Activated T-cell treated with anti-CD3 and anti-CD28 coated beads, Interleukin-2, amount 50 U/mL, for 24 hours (primary cell): ENCODE results near the gene PNKD.

Source experiments
- DNase-seq: peaks from one replicate; pipeline ENCODE4 v3.0.0-alpha.2; 2020
- H3K27ac Mint-ChIP-seq: 2 replicates; pipeline ENCODE4 v1.8.0; 2020; ENCODE audit warnings: mild to moderate bottlenecking, mixed read lengths
- H3K27me3 Mint-ChIP-seq: 2 replicates; pipeline ENCODE4 v1.8.0; 2020; ENCODE audit warnings: mixed read lengths
- H3K36me3 Mint-ChIP-seq: 2 replicates; pipeline ENCODE4 v1.8.0; 2020; ENCODE audit warnings: low read depth, mixed read lengths
- H3K4me1 Mint-ChIP-seq: 2 replicates; pipeline ENCODE4 v1.8.0; 2020; ENCODE audit warnings: low read depth, mixed read lengths
- H3K4me3 Mint-ChIP-seq: 2 replicates; pipeline ENCODE4 v1.8.0; 2020; ENCODE audit warnings: mild to moderate bottlenecking, moderate library complexity, mixed read lengths
- H3K9me3 Mint-ChIP-seq: 2 replicates; pipeline ENCODE4 v1.8.0; 2020; ENCODE audit warnings: mixed read lengths

PNKD gene

GRCh38 chr2:218322768-218323525 is 52.6 kb downstream of the PNKD start:
- Mint-ChIP-seq H3K27ac (no peak overlapping the region), H3K36me3 (no peaks in the 10 kb centered on the region), H3K27me3 (peaks cover 10% of the 10 kb centered on the region), H3K4me3 (peak overlapping the region; percentile 80), H3K9me3 (no peaks in the 10 kb centered on the region), H3K4me1 (peaks cover 39% of the 10 kb centered on the region)
- DNase-seq: peak; percentile 79

DNA sequence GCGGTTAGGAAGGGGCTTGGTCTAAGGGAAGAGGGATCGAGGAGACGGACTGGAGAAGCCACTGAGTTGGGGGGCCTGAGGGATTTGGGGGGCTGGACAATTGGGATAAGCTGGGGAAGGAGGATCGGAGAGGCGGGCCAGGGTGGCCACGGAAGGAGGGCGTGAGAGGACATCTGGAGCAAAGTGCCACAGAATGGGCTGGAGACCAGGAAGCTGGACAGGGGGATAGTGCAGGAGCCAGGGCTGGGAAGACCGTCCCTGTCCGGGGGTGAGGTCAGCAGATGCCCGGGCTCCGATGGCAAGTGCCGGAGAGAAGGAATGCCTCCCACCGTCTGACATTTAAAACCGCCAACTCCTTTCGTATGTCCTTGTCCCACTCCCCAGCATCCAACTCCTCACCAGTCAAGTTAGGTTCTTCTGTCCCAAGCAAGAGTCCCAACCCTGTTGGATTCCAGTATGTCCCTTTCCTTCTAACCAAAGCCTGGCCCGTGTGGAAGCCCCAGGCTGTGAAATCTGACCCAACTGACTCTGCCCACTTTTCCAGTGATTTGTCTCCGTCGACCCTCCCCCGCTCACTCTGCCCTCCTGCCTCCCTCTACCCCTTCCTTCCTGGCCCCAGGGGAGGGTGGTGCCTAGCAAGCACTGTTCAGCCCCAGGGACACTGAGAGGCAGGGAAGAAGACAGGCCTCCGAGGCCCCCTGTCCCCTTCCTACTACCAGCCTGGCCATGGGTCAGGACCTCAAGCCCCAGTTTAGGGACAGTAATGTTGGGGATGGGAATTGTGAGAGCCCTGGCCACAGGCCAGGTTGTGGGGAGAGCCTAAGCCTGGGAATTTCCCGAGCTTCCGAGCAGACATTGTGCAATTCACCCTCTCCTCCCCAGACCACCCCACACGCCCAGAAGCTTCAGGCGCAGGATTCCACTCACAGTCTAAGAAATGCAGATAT is 53.5 kb downstream of the PNKD start:
- Mint-ChIP-seq H3K36me3 (no peaks in the 10 kb centered on the region), H3K27ac (peak overlapping the region; percentile 55), H3K27me3 (peaks cover 10% of the 10 kb centered on the region), H3K4me3 (peak overlapping the region; percentile 80), H3K9me3 (no peaks in the 10 kb centered on the region), H3K4me1 (peaks cover 34% of the 10 kb centered on the region)
- DNase-seq: no peak

GRCh38 chr2:218325566-218326160 is 55.3 kb downstream of the PNKD start:
- Mint-ChIP-seq H3K36me3 (no peaks in the 10 kb centered on the region), H3K4me3 (no peak overlapping the region), H3K27me3 (peaks cover 10% of the 10 kb centered on the region), H3K9me3 (no peaks in the 10 kb centered on the region), H3K4me1 (peaks cover 34% of the 10 kb centered on the region), H3K27ac (no peak overlapping the region)
- no peak for DNase-seq

- peaks cover 30% of the 10 kb centered on the region for H3K4me1 Mint-ChIP-seq
- no peak for DNase-seq
- no peak overlapping the region for H3K4me3 Mint-ChIP-seq
- H3K27me3 Mint-ChIP-seq: peaks cover 10% of the 10 kb centered on the region
- H3K27ac Mint-ChIP-seq: no peak overlapping the region
- no peaks in the 10 kb centered on the region for H3K9me3 Mint-ChIP-seq
- H3K36me3 Mint-ChIP-seq: no peaks in the 10 kb centered on the region
Observed at GRCh38 chr2:218326315-218326714, 56.0 kb downstream of the PNKD start.

DNA sequence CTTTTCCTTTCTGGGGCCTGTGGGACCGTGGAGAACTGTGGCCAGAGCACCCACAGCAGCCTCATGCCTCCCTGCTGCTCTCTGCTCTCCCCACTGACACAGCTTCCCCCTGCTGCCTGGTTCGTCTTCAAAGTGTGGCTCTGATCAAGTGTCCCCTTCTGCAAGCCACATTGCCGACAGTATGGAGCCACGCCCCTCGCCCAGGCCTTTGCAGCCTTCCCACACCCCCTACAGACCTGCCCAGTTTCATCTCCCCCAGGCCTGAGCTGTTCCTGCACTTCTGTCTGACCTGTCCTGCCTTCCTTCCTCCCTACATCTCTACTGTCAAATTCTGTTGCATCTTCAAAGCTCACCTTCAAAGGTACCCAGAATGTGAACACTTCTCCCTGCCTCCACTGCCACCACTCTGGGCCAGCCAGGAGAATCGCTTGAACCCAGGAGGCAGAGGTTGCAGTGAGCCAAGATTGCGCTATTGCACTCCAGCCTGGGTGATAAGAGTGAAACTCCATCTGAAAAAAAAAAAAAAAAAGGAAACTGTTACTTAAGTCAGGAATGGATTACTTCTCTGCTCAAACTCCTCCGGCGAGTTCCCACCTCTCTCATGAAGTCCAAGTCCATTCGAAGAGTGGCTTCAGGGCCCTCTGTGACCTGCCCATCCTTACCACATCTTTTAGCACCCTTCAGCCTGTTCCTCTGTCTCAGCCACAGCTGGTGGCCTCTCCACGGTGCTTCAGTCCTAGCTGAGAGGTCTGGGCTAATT is 57.3 kb downstream of the PNKD start:
- no peak overlapping the region for H3K27ac Mint-ChIP-seq
- DNase-seq: no peak
- peaks cover 27% of the 10 kb centered on the region for H3K4me1 Mint-ChIP-seq
- no peaks in the 10 kb centered on the region for H3K9me3 Mint-ChIP-seq
- peaks cover 10% of the 10 kb centered on the region for H3K27me3 Mint-ChIP-seq
- H3K36me3 Mint-ChIP-seq: no peaks in the 10 kb centered on the region
- no peak overlapping the region for H3K4me3 Mint-ChIP-seq

DNA sequence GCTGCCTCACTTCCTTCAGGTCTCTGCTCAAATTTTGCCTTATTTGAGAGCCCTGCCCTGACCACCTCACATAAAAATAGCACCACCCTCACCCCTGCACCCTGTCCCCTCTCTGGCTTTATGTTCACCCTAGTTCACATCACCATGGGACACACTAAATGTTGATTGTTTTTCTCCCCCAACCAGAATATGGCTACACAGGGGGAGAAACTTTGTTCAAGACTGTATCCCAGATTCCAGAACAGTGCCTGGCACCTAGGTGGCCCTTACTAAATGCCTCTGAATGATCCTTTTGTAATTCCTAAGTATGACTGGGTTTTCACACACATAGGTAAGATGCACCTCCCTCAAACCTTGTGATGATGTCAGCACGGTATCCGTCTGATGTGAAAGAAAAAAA is 58.0 kb downstream of the PNKD start:
- DNase-seq: no peak
- Mint-ChIP-seq H3K27ac (no peak overlapping the region), H3K36me3 (no peaks in the 10 kb centered on the region), H3K27me3 (peaks cover 10% of the 10 kb centered on the region), H3K4me3 (no peak overlapping the region), H3K4me1 (peaks cover 26% of the 10 kb centered on the region), H3K9me3 (no peaks in the 10 kb centered on the region)

DNA sequence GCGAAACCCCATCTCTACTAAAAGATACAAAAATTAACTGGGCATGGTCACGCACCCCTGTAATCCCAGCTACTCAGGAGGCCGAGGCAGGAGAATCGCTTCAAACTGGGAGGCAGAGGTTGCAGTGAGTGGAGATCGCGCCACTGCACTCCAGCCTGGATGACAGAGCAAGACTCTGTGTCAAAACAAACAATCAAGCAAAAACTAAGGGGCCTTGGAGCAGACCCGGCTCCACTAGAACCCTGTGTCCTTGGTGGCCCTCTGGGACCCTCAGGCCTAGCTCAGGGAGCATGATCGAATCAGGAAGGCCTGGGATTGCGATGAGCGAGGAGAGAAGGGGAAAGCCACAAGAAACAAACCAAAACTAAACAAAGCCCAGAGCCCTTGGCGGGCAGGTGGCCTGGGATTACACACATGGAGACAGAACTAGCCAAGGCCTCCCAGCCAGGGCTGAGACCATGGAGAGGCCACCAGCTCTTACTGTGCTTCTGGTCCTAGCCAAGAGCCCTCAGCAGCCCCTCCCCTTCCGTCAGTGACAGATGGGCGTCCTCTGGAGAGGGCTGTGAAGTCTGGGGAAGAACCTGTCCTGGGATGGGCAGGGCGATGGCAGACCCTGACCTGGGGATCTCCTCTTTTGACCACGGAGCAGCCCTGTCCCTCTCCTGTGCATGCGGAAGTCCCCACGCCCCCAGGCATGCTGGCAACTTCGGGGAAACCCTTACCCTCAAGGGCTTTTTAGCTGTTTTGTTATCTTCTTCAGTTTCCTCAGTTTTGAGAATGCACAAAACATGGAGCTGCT is 58.9 kb downstream of the PNKD start:
- DNase-seq: no peak
- no peaks in the 10 kb centered on the region for H3K9me3 Mint-ChIP-seq
- H3K4me3 Mint-ChIP-seq: no peak overlapping the region
- H3K4me1 Mint-ChIP-seq: peaks cover 17% of the 10 kb centered on the region
- no peak overlapping the region for H3K27ac Mint-ChIP-seq
- peaks cover 1% of the 10 kb centered on the region for H3K27me3 Mint-ChIP-seq
- H3K36me3 Mint-ChIP-seq: no peaks in the 10 kb centered on the region

DNA sequence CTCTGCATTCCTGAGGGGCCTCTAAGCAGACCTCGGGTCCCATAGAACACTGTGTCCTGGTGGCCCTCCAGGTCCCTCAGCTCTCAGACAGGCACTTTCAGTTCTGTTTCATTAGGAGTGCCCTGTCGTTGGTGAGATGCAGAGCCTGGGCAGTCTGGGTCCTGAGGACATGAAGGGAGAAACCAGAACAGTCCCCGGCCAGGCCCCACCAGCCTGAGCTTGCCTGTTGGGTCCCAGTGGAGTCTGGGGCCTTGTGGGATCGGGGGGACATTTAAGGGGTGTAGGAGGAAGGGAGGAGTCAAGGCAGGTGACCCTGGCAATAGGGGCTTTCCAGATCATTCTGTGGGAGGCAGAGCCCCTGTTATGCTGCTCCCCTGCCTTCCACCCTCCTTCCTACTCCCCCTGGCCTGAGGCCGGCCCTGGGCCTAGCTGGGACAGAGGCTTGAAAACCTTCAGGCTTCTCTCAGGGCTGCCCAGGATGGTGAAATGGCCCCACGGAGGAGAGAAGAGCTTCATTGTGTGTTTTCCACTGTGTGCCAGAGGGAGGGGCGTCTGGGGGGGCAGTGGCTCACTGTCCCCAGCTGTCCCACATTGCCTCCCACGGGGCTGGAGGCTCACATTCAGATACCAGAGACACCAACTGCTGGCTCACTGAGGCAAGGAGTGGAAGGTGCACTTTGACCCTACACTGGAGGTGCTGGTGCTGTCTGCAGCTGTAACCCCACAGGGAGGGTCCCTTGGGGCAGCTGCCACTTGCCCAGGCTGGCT is 59.7 kb downstream of the PNKD start:
- Mint-ChIP-seq H3K9me3 (no peaks in the 10 kb centered on the region), H3K4me3 (no peak overlapping the region), H3K27ac (no peak overlapping the region), H3K27me3 (no peaks in the 10 kb centered on the region), H3K36me3 (no peaks in the 10 kb centered on the region), H3K4me1 (peaks cover 14% of the 10 kb centered on the region)
- DNase-seq: no peak

GRCh38 chr2:218331745-218332144 is 61.4 kb downstream of the PNKD start:
- Mint-ChIP-seq H3K36me3 (no peaks in the 10 kb centered on the region), H3K27ac (no peak overlapping the region)

GRCh38 chr2:218332288-218332687 is 62.0 kb downstream of the PNKD start:
- Mint-ChIP-seq H3K4me3 (no peak overlapping the region), H3K4me1 (no peaks in the 10 kb centered on the region)

More at GRCh38 chr2:218331745-218332144, 61.4 kb downstream of the PNKD start:
- H3K27me3 Mint-ChIP-seq: no peaks in the 10 kb centered on the region
- H3K4me1 Mint-ChIP-seq: peaks cover 1% of the 10 kb centered on the region
- H3K9me3 Mint-ChIP-seq: no peaks in the 10 kb centered on the region
- DNase-seq: no peak
- no peak overlapping the region for H3K4me3 Mint-ChIP-seq

DNA sequence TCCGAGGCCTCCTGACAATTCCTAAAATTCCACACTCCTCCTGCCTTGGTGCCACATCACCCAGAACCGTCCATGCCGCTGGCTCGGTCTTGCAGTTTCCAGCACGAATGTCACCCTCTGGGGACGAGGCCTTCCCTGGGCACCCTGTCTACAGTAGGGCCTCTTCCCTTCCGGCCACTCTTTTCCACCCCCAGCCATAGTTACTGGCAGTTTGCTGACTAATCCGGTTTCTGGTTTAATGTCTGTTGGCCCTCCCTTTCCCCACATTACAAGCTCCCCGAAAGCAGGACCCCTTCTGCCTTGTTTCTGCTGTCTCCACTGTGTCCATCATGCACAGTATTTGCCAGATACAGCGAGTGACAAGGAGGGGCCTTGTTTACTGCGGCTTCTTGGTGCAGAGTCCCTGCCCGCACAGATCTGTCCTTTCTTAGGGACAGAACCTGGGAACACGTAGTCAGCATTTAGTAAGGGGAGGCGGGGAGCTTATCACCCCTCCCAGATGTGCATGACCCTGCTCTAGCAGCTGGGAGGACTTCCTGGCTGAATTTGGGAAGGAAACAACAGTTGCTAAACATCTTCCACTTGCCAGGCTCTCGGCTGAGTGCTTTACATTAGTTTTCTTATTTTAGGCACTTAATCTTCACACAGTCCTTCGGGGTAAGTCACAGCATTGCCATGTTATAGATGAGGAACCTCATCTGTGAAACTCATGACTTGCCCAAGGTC is 62.8 kb downstream of the PNKD start:
- H3K4me3 Mint-ChIP-seq: no peak overlapping the region
- H3K36me3 Mint-ChIP-seq: no peaks in the 10 kb centered on the region
- no peak overlapping the region for H3K27ac Mint-ChIP-seq
- no peak for DNase-seq
- H3K9me3 Mint-ChIP-seq: no peaks in the 10 kb centered on the region
- H3K4me1 Mint-ChIP-seq: no peaks in the 10 kb centered on the region
- H3K27me3 Mint-ChIP-seq: no peaks in the 10 kb centered on the region

More at GRCh38 chr2:218332288-218332687, 62.0 kb downstream of the PNKD start:
- no peak overlapping the region for H3K27ac Mint-ChIP-seq
- no peak for DNase-seq
- H3K36me3 Mint-ChIP-seq: no peaks in the 10 kb centered on the region
- no peaks in the 10 kb centered on the region for H3K9me3 Mint-ChIP-seq
- H3K27me3 Mint-ChIP-seq: no peaks in the 10 kb centered on the region

DNA sequence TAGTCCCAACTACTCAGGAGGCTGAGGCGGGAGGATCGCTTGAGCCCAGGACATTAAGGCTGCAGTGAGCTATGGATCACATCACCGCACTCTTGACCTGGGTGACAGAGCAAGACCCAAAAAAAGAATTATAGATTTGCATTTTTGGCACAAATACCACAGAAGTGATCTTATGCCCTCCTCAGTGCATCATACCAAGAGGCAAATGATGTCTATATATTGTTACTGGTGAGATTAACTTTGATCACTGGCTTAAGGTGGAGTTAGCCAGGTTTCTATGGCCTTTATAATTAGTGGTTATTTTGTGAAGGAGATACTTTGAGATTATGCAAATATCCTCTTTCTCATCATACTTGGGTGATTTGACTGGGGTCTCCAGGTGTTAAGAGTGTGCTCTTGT is 64.2 kb downstream of the PNKD start:
- Mint-ChIP-seq H3K4me1 (no peaks in the 10 kb centered on the region), H3K27me3 (no peaks in the 10 kb centered on the region), H3K27ac (no peak overlapping the region), H3K9me3 (no peaks in the 10 kb centered on the region), H3K4me3 (no peak overlapping the region), H3K36me3 (no peaks in the 10 kb centered on the region)
- DNase-seq: no peak
